Testis (tissue), 3 donors: Measurements from ENCODE around the gene MLPH. TPM values are rescaled to one million over a fixed set of nuclear protein-coding genes. Genes with fewer than 3 reads are reported as not detected.

ENCODE experiments used
- DNase-seq: peaks from one replicate; pipeline ENCODE4 v3.0.0-alpha.2; 2019
- H3K27ac ChIP-seq, 2 donors: fragments of 200-600 bp; sonication (generic); one replicate each; pipeline ENCODE4 v1.5.1; 2019
- H3K27me3 ChIP-seq: fragments of 200-600 bp; sonication (generic); one replicate; pipeline ENCODE4 v1.5.1; 2019
- H3K36me3 ChIP-seq: fragments of 200-600 bp; sonication (generic); one replicate; pipeline ENCODE4 v1.5.1; 2017; ENCODE audit warnings: low read depth; ENCODE audit errors: missing control alignments
- H3K4me1 ChIP-seq: fragments of 200-600 bp; sonication (generic); one replicate; pipeline ENCODE4 v1.5.1; 2019
- H3K4me3 ChIP-seq, 2 donors: fragments of 200-600 bp; sonication (generic); one replicate each; pipeline ENCODE4 v1.5.1; 2017 to 2019
- H3K9me3 ChIP-seq: fragments of 200-600 bp; sonication (generic); one replicate; pipeline ENCODE4 v1.5.1; 2017
- CTCF ChIP-seq, 3 experiments: fragments of 450-650 bp in 2 of 3; fragments of 200-600 bp in 1 of 3; sonication (generic) in 1 of 3; IDR thresholded peaks; one replicate each; pipeline ENCODE4 v1.5.1; 2016 to 2019; ENCODE audit warnings: antibody characterized with exemption in 3 of 3, mild to moderate bottlenecking in 2 of 3, moderate library complexity in 1 of 3
- POLR2A ChIP-seq: fragments of 450-650 bp; IDR thresholded peaks from one replicate; pipeline ENCODE4 v1.6.1; 2017; ENCODE audit warnings: antibody characterized with exemption, mild to moderate bottlenecking, moderate library complexity
- WGBS, 2 donors: methylation state at CpG; one replicate each; pipeline ENCODE4 v1.1.5; 2018; 5-methylcytosine and 5-hydroxymethylcytosine counted together
- intact Hi-C: fragments of 100-400 bp; cut with DNase I; formaldehyde crosslinking; loops from one replicate; pipeline ENCODE4 v1.15.1; 2023; ENCODE audit warnings: low total_unique reads
- polyA plus RNA-seq: library from polyadenylated mRNA; stranded (reverse); fragments of 350-450 nt; fragmentation: Illumina TruSeq; extraction: RNeasy Lipid Tissue Mini Kit (QIAGEN cat#74804); gene quantifications from one replicate; pipeline ENCODE4 v1.2.3, GENCODE V29; 2014; ENCODE audit warnings: low read depth, low replicate concordance; ENCODE audit not compliant: insufficient read depth
- total RNA-seq, 2 donors: library from RNA; depleted of rRNA; stranded (reverse); fragments of >200 nt; gene quantifications; one replicate each; pipeline ENCODE4 v1.2.3, GENCODE V29; 2016

The MLPH gene
- total and polyA plus RNA-seq, 3 donors from 2014 or later = 5.5 to 7.4 (median 6.5) TPM

GRCh38 chr2:237575869-237576862 is 89.1 kb downstream of the MLPH start:
- Histone ChIP-seq H3K27me3 (no peaks in the 10 kb centered on the region), H3K9me3 (no peaks in the 10 kb centered on the region), H3K36me3 (no peaks in the 10 kb centered on the region), H3K4me1 (peaks cover 7% of the 10 kb centered on the region), H3K27ac (no peak overlapping the region), H3K4me3 (no peak overlapping the region)
- DNase-seq = no peak
- intact Hi-C loops = no loop called here
- TF ChIP-seq CTCF (IDR thresholded peaks at IDR 0.05) = no peak
- TF ChIP-seq POLR2A = no peak
- 91 to 92% methylated on average over 25 to 27 of the region's 27 CpGs for WGBS, 2 donors

DNA sequence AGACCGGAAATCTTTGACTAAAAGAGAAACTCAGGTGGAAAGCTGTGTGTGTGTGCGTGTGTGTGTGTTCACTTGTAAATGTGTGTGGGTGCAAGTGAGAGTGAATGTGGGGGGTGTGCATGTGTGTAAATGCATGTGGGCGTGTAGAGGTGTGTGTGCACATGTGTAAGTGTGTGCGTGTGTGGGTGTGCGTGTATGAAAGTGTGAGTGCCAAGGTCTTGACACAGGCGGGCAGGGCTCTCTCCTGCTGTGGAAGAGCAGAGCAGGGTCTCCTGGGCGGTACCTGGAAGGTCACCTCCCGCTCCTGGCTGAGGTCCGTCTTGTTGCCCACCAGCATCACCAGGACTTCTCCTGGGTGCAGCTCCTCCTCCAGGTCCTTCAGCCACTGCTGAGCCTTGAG is 89.9 kb downstream of the MLPH start:
- Histone ChIP-seq H3K27ac (no peak overlapping the region), H3K27me3 (no peaks in the 10 kb centered on the region), H3K4me3 (no peak overlapping the region), H3K9me3 (no peaks in the 10 kb centered on the region), H3K36me3 (no peaks in the 10 kb centered on the region), H3K4me1 (peaks cover 10% of the 10 kb centered on the region)
- no peak for DNase-seq
- intact Hi-C loops = no loop called here
- WGBS, 2 donors = 92 to 97% methylated on average over 9 of the region's 9 CpGs
- TF ChIP-seq POLR2A = no peak
- TF ChIP-seq CTCF (IDR thresholded peaks at IDR 0.05) = no peak

- H3K4me1 ChIP-seq = peaks cover 10% of the 10 kb centered on the region
- no peak overlapping the region for H3K4me3 ChIP-seq
- no peaks in the 10 kb centered on the region for H3K36me3 ChIP-seq
- WGBS, 2 donors = 90 to 95% methylated on average over 8 to 10 of the region's 10 CpGs
- intact Hi-C loops = no loop called here
- no peaks in the 10 kb centered on the region for H3K9me3 ChIP-seq
- no peak for DNase-seq
- no peak for TF ChIP-seq POLR2A
- no peak for TF ChIP-seq CTCF (IDR thresholded peaks at IDR 0.05)
- no peak overlapping the region for H3K27ac ChIP-seq
- H3K27me3 ChIP-seq = no peaks in the 10 kb centered on the region
Observed at GRCh38 chr2:237577458-237577857, 90.4 kb downstream of the MLPH start.

DNA sequence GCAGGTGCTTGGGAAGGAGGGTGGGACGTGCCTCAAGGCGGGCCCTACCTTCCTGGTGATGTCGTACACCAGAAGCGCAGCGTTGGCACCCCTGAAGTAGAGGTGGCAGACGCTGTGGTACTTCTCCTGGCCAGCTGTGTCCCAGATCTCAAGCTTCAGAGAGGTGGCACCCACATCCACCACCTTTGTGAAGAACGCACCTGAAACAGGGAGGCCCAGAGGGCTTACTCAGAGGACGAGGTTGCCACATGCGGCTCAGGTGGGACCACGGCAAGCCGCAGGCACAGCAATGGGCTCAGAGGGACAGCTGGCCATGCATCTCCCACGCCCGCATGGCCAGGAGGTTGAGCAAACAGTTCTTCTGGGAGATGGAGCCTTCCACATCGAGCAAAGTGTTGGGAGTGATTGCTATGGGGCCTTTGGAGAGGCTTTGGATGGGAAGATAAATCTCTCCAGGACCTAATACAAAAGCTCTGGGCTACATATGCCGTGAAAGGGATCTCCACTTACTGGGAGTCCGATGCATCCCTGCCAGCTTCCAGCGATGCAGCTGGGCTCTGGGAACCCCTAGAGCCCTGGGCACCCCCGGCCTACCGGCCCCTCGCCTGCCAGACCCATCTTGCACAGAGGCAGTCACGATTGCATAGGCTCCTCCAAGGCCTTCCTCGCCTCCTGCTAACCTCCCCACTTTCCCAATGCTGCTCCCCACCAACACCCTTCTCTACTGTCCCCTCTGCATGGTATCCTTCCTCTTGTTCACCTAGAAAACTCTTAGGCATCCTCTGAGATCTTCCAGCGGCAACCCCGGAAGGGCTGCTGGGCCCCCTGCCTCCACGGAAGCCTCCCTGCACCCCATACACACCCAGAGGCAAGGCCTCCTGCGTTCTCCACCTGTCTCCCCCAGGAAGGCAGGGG is 91.2 kb downstream of the MLPH start:
- intact Hi-C loops = no loop called here
- Histone ChIP-seq H3K4me1 (peaks cover 10% of the 10 kb centered on the region), H3K9me3 (no peaks in the 10 kb centered on the region), H3K36me3 (no peaks in the 10 kb centered on the region), H3K27ac (no peak overlapping the region), H3K27me3 (no peaks in the 10 kb centered on the region), H3K4me3 (no peak overlapping the region)
- WGBS, 2 donors = 94 to 95% methylated on average over 21 to 26 of the region's 26 CpGs
- DNase-seq = no peak
- no peak for TF ChIP-seq POLR2A
- TF ChIP-seq CTCF (IDR thresholded peaks at IDR 0.05) = no peak
